ENCODE data around the gene INF2.
"Not testable (repeated sequence)": the region's sequence is repeated elsewhere in the genome, so short reads cannot be mapped to it uniquely, and the experiment has no call there.

The INF2 gene

GRCh38 chr14:104689109-104689880, at the start of gene INF2:
Gene INF2, plus strand, starts transcription at chr14:104689618. Its CDS starts 11,748 bp downstream, at chr14:104701366.
- DNase-seq (ENCODE audit: low read depth): no peak

GRCh38 chr14:104639885-104640548, 49.4 kb upstream of the INF2 start:
- no peak for DNase-seq (ENCODE audit: low read depth)

- DNase-seq (ENCODE audit: low read depth): no peak
These were observed 48.7 kb upstream of the INF2 start for GRCh38 chr14:104640681-104641080.

- DNase-seq (ENCODE audit: low read depth): no peak
These were observed 47.5 kb upstream of the INF2 start for GRCh38 chr14:104641753-104642539.

- DNase-seq (ENCODE audit: low read depth): no peak
These were observed 46.9 kb upstream of the INF2 start for GRCh38 chr14:104642540-104642868.

- DNase-seq (ENCODE audit: low read depth): no peak
These were observed 46.1 kb upstream of the INF2 start for GRCh38 chr14:104643306-104643705.

- no peak for DNase-seq (ENCODE audit: low read depth)
These were observed 45.3 kb upstream of the INF2 start for GRCh38 chr14:104644091-104644635.

- no peak for DNase-seq (ENCODE audit: low read depth)
These were observed 44.6 kb upstream of the INF2 start for GRCh38 chr14:104644656-104645378.

- no peak for DNase-seq (ENCODE audit: low read depth)
These were observed 41.9 kb upstream of the INF2 start for GRCh38 chr14:104647467-104648043.

- DNase-seq (ENCODE audit: low read depth): peak; percentile 8
These were observed 39.1 kb upstream of the INF2 start for GRCh38 chr14:104650057-104650980.

- DNase-seq (ENCODE audit: low read depth): no peak
These were observed 38.2 kb upstream of the INF2 start for GRCh38 chr14:104650981-104651875.

- DNase-seq (ENCODE audit: low read depth): no peak
These were observed 37.5 kb upstream of the INF2 start for GRCh38 chr14:104651876-104652260.

- no peak for DNase-seq (ENCODE audit: low read depth)
These were observed 37.0 kb upstream of the INF2 start for GRCh38 chr14:104652386-104652785.

GRCh38 chr14:104653130-104653920, 36.1 kb upstream of the INF2 start:
- not testable (repeated sequence) for DNase-seq (ENCODE audit: low read depth)

GRCh38 chr14:104654119-104654518, 35.3 kb upstream of the INF2 start:
- no peak for DNase-seq (ENCODE audit: low read depth)

GRCh38 chr14:104655128-104655848, 34.1 kb upstream of the INF2 start:
- DNase-seq (ENCODE audit: low read depth): no peak

- no peak for DNase-seq (ENCODE audit: low read depth)
These were observed 33.3 kb upstream of the INF2 start for GRCh38 chr14:104656014-104656714.
